ENCODE results near the gene ISCU. TPM values are rescaled to one million over a fixed set of nuclear protein-coding genes. Genes with fewer than 3 reads are reported as not detected.
A peak's percentile ranks its signal among the peaks of the same experiment; 100 is the strongest.

Gene ISCU
- polyA plus RNA-seq, 1 donor (not counting 4 experiments of a cell fraction or from before 2014, with no cell fraction given): 106 TPM

DNA sequence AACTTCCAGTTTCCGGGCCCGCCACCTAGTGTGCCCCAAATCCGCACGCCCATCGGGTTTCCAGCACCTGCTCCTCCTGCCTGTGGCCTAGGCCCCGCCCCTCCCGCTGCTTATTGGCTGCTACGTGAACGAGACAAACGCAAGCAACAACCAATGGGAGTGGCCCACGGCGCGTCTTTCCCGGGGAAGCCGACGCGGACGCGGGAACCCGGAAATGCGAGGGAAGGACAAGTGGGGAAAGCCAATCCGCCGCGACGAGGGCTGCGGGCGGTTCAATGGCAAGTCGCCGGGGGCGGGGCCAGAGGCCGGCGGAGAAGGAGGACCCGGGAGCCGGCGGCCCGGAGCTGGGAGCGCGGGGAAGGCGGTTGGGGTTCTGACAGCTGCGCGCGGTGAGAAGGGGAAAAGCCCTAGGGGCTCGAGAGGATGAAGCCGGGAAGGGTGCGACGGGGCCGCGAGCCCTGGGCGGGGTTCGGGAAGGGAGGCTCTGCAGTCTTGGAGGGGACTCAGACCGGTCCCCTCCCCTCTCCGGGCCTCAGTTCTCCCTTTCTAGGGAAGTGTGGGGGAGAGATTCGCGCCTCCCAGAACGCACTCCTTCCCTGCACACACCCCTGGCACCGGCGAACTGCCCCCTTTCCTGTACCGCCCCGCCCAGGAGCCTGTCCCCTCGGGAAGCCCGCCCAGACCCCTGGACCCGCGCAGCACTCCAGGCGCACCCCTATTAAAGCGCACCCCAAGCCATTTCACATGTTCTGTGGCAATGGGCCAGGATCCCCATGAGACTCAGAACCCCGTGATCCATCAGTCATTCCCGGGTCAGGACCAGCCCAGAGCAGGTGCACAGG lies 47.2 kb upstream of the ISCU start, which contains the start of gene FICD:
TSS of gene FICD (plus strand) at position 305 of the 842 bp plus-strand sequence. CDS start 1,696 bp downstream, outside the sequence.
- peak within 1 kb of the TSS; percentile 85 for H2AFZ ChIP-seq (ENCODE audit: control insufficient read depth, low read length)
- peaks cover 7 to 8% of the 10 kb centered on the region in 2 experiments for H3K36me3 ChIP-seq (ENCODE audit: control insufficient read depth in 2 of 2, extremely low read depth in 1 of 2, insufficient read depth in 2 of 2, low read length in 2 of 2)
- FAIRE-seq (peak; percentile 41), DNase-seq (ENCODE audit: low read depth, low spot score) (peak; percentile 80)
- H3K27me3 ChIP-seq (ENCODE audit: control insufficient read depth, extremely low read depth, insufficient read depth, low read length): no peaks in the 10 kb centered on the region
- peak within 1 kb of the TSS; percentile 91 for H3K4me2 ChIP-seq (ENCODE audit: control insufficient read depth, extremely low read depth, insufficient read depth, low read depth, low read length)
- peaks cover 2% of the 10 kb centered on the region for H3K9me1 ChIP-seq (ENCODE audit: control insufficient read depth, extremely low read depth, insufficient read depth, low read length)
- peaks cover 7% of the 10 kb centered on the region for H3K4me1 ChIP-seq (ENCODE audit: control insufficient read depth, extremely low read depth, insufficient read depth, low read length)
- peak within 1 kb of the TSS; percentile 89 for H3K9ac ChIP-seq (ENCODE audit: control insufficient read depth, extremely low read depth, insufficient read depth, low read length)
- no peak for TF ChIP-seq EZH2 (IDR thresholded peaks at IDR 0.05; ENCODE audit: low read length)
- TF ChIP-seq, protein P1, sequence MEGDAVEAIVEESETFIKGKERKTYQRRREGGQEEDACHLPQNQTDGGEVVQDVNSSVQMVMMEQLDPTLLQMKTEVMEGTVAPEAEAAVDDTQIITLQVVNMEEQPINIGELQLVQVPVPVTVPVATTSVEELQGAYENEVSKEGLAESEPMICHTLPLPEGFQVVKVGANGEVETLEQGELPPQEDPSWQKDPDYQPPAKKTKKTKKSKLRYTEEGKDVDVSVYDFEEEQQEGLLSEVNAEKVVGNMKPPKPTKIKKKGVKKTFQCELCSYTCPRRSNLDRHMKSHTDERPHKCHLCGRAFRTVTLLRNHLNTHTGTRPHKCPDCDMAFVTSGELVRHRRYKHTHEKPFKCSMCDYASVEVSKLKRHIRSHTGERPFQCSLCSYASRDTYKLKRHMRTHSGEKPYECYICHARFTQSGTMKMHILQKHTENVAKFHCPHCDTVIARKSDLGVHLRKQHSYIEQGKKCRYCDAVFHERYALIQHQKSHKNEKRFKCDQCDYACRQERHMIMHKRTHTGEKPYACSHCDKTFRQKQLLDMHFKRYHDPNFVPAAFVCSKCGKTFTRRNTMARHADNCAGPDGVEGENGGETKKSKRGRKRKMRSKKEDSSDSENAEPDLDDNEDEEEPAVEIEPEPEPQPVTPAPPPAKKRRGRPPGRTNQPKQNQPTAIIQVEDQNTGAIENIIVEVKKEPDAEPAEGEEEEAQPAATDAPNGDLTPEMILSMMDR (optimal IDR thresholded peaks at IDR 0.05 in 1 of 3, IDR thresholded peaks at IDR 0.05 in 1 of 3, conservative IDR thresholded peaks at IDR 0.05 in 1 of 3; ENCODE audit: extremely low read depth in 1 of 3, insufficient read depth in 2 of 3, low read length in 3 of 3): no peak
- H3K9me3 ChIP-seq (ENCODE audit: control insufficient read depth, low read depth, low read length): no peaks in the 10 kb centered on the region
- H3K4me3 ChIP-seq (ENCODE audit: control insufficient read depth in 2 of 3, extremely low read depth in 1 of 3, insufficient read depth in 2 of 3, low read depth in 1 of 3, low read length in 3 of 3): peak within 1 kb of the TSS; percentile 83 to 86 (median 84)
- peaks cover 2% of the 10 kb centered on the region for H3K79me2 ChIP-seq (ENCODE audit: control insufficient read depth, insufficient read depth, low read length)
- H3K27ac ChIP-seq (ENCODE audit: control insufficient read depth, insufficient read depth, low read length): peak within 1 kb of the TSS; percentile 78
- no peaks in the 10 kb centered on the region for H4K20me1 ChIP-seq (ENCODE audit: control insufficient read depth, extremely low read depth, insufficient read depth, low read length)
- dilution Hi-C loops (cut with MboI; ENCODE audit: extremely low pct_ligation_motif_present, low sequenced_read_pairs): no loop called here

DNA sequence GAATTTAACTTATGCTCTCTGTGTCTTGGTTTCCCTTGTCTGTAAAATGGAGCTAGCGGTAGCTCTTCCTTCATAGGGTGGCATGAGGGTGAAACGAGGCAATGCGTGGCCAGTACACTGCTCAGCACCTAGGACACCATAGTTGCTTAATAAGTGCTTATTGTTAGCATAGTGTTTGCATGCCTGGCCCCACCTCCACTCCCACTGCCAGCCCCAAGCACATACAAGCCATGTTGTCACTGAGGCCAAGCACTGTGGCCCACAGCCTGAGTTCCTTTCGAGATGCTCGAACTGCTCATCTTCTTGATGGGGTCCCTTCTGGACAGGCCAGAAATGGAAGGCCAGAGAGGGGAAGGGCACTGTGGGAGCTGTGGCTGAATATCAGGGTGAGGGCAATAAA lies 46.5 kb upstream of the ISCU start:
- FAIRE-seq: no peak
- no peak overlapping the region for H2AFZ ChIP-seq (ENCODE audit: control insufficient read depth, low read length)

More for the DNA sequence above, 46.5 kb upstream of the ISCU start:
- dilution Hi-C loops (cut with MboI; ENCODE audit: extremely low pct_ligation_motif_present, low sequenced_read_pairs): no loop called here
- H3K27ac ChIP-seq (ENCODE audit: control insufficient read depth, insufficient read depth, low read length): peak overlapping the region; percentile 78
- H3K4me3 ChIP-seq (ENCODE audit: control insufficient read depth in 2 of 3, extremely low read depth in 1 of 3, insufficient read depth in 2 of 3, low read depth in 1 of 3, low read length in 3 of 3): peak overlapping the region; percentile 83 to 86 (median 84)
- H3K27me3 ChIP-seq (ENCODE audit: control insufficient read depth, extremely low read depth, insufficient read depth, low read length): no peaks in the 10 kb centered on the region
- peaks cover 2% of the 10 kb centered on the region for H3K79me2 ChIP-seq (ENCODE audit: control insufficient read depth, insufficient read depth, low read length)
- peaks cover 10 to 11% of the 10 kb centered on the region in 2 experiments for H3K36me3 ChIP-seq (ENCODE audit: control insufficient read depth in 2 of 2, extremely low read depth in 1 of 2, insufficient read depth in 2 of 2, low read length in 2 of 2)
- DNase-seq (ENCODE audit: low read depth, low spot score): no peak
- H3K4me2 ChIP-seq (ENCODE audit: control insufficient read depth, extremely low read depth, insufficient read depth, low read depth, low read length): peak overlapping the region; percentile 91
- TF ChIP-seq EZH2 (IDR thresholded peaks at IDR 0.05; ENCODE audit: low read length): no peak
- TF ChIP-seq, protein P1 (optimal IDR thresholded peaks at IDR 0.05 in 1 of 3, IDR thresholded peaks at IDR 0.05 in 1 of 3, conservative IDR thresholded peaks at IDR 0.05 in 1 of 3; ENCODE audit: extremely low read depth in 1 of 3, insufficient read depth in 2 of 3, low read length in 3 of 3): no peak
- H3K4me1 ChIP-seq (ENCODE audit: control insufficient read depth, extremely low read depth, insufficient read depth, low read length): peaks cover 7% of the 10 kb centered on the region
- H3K9me1 ChIP-seq (ENCODE audit: control insufficient read depth, extremely low read depth, insufficient read depth, low read length): peaks cover 2% of the 10 kb centered on the region
- no peaks in the 10 kb centered on the region for H4K20me1 ChIP-seq (ENCODE audit: control insufficient read depth, extremely low read depth, insufficient read depth, low read length)
- peak overlapping the region; percentile 89 for H3K9ac ChIP-seq (ENCODE audit: control insufficient read depth, extremely low read depth, insufficient read depth, low read length)
- H3K9me3 ChIP-seq (ENCODE audit: control insufficient read depth, low read depth, low read length): no peaks in the 10 kb centered on the region

Measured in keratinocyte (primary cell).